Measurements from ENCODE around the gene UBE4B.

The UBE4B gene

DNA sequence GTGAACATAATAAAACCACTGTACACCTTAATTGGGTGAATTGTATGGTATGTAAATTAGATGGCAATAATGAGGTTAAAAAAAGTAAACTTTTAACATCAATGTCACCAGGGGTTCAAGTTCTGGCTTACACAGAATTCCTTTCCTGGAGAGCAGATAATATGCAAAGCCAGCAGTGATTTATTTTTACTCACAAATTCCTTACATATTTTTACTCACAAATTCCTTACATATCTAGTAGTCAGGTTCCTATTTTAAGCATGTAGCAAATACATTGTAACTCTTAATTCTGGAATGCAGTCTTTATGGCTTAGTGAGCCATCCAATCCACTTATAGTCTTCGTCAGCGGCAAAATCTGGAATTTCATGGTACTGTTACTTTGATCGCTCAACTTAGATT is 1.3 kb upstream of the UBE4B start:
- TF ChIP-seq, protein P1, sequence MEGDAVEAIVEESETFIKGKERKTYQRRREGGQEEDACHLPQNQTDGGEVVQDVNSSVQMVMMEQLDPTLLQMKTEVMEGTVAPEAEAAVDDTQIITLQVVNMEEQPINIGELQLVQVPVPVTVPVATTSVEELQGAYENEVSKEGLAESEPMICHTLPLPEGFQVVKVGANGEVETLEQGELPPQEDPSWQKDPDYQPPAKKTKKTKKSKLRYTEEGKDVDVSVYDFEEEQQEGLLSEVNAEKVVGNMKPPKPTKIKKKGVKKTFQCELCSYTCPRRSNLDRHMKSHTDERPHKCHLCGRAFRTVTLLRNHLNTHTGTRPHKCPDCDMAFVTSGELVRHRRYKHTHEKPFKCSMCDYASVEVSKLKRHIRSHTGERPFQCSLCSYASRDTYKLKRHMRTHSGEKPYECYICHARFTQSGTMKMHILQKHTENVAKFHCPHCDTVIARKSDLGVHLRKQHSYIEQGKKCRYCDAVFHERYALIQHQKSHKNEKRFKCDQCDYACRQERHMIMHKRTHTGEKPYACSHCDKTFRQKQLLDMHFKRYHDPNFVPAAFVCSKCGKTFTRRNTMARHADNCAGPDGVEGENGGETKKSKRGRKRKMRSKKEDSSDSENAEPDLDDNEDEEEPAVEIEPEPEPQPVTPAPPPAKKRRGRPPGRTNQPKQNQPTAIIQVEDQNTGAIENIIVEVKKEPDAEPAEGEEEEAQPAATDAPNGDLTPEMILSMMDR (IDR thresholded peaks at IDR 0.05; ENCODE audit: low read depth, low read length, missing control alignments) = no peak
- Histone ChIP-seq H3K27me3 (replicated peaks) (no peaks in the 10 kb centered on the region), H3K36me3 (replicated peaks) (no peaks in the 10 kb centered on the region), H3K4me3 (ENCODE audit: low read depth, low read length) (no peak overlapping the region), H3K27ac (no peak overlapping the region)
- peak; percentile 25 for DNase-seq
- in situ Hi-C loops (cut with HindIII; ENCODE audit: low pct_ligation_motif_present, low sequenced_read_pairs) = no loop called here

GRCh38 chr1:10033359-10033845 is 644 bp downstream of the UBE4B start:
- H3K4me3 ChIP-seq (ENCODE audit: low read depth, low read length) = peak overlapping the region; percentile 98
- peak; percentile 28 for DNase-seq
- in situ Hi-C loops (cut with HindIII; ENCODE audit: low pct_ligation_motif_present, low sequenced_read_pairs) = no loop called here
- H3K27ac ChIP-seq = peak overlapping the region; percentile 94
- H3K27me3 ChIP-seq (replicated peaks) = no peaks in the 10 kb centered on the region
- H3K36me3 ChIP-seq (replicated peaks) = peaks cover 10% of the 10 kb centered on the region
- TF ChIP-seq, protein P1 (IDR thresholded peaks at IDR 0.05; ENCODE audit: low read depth, low read length, missing control alignments) = no peak

DNA sequence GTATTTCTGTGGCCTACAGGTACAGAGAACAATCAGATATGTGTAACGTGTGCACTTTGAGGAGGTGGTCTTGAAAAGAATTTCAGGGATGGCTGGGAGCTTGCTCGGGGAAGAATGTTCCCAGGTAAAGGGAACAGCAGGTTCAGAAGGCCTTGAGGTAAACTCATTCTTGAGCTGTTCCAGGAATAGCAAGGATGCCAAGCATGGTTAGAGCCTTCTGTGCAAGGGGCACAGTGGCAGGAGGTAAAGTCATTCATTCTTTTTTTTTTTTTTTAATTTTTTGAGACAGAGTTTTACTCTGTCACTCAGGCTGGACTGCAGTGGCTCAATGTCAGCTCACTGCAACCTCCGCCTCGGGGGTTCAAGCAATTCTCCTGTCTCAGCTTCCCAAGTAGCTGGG is 10.0 kb downstream of the UBE4B start:
- DNase-seq = no peak
- no peak overlapping the region for H3K4me3 ChIP-seq (ENCODE audit: low read depth, low read length)
- H3K36me3 ChIP-seq (replicated peaks) = peaks cover 2% of the 10 kb centered on the region
- in situ Hi-C loops (cut with HindIII; ENCODE audit: low pct_ligation_motif_present, low sequenced_read_pairs) = no loop called here
- TF ChIP-seq, protein P1 (IDR thresholded peaks at IDR 0.05; ENCODE audit: low read depth, low read length, missing control alignments) = no peak
- H3K27me3 ChIP-seq (replicated peaks) = no peaks in the 10 kb centered on the region
- H3K27ac ChIP-seq = no peak overlapping the region

DNA sequence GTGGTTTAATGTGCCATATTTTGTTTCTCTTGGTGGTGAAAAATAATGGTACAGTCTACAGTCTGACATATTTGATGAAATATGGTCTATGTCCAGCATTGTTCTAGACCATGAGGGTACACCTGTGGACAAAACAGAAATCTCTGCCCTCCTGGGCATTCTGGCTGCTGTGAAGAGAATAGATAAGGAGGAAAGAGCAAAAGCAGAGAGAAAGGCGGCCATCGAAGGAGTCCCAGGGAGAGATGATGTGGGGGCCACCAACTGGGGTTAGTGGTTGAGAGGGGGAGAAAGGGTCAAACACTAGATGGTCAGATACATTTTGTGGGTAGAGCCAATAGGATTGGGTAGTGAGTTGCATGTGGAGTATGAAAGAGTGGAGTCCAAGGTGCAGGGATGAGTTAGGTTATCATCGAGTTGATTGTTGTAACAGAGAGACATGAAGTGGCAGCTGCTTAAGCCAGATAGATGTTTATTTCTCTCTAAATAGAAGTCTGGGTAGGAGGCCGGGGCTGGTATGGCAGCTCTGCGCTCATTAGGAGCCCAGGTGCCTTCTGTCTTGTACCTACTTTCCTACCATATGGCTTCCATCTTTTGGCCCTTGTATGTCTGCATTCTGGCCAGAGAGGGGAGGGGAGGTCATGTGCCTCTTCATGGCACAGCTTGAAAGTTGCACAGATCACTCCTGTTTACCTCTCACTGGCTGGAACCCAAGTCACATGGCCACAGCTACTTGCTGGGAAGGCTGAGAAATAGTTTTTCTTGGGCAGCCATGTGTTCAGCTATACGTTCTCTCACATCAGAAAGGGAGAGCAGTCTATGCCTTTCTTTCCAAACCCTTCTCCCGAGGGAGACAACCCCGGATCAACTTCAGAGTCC is 13.0 kb downstream of the UBE4B start:
- Histone ChIP-seq H3K4me3 (ENCODE audit: low read depth, low read length) (no peak overlapping the region), H3K27me3 (replicated peaks) (no peaks in the 10 kb centered on the region), H3K27ac (no peak overlapping the region), H3K36me3 (replicated peaks) (no peaks in the 10 kb centered on the region)
- TF ChIP-seq, protein P1 (IDR thresholded peaks at IDR 0.05; ENCODE audit: low read depth, low read length, missing control alignments) = no peak
- DNase-seq = peak; percentile 8
- in situ Hi-C loops (cut with HindIII; ENCODE audit: low pct_ligation_motif_present, low sequenced_read_pairs) = no loop called here

DNA sequence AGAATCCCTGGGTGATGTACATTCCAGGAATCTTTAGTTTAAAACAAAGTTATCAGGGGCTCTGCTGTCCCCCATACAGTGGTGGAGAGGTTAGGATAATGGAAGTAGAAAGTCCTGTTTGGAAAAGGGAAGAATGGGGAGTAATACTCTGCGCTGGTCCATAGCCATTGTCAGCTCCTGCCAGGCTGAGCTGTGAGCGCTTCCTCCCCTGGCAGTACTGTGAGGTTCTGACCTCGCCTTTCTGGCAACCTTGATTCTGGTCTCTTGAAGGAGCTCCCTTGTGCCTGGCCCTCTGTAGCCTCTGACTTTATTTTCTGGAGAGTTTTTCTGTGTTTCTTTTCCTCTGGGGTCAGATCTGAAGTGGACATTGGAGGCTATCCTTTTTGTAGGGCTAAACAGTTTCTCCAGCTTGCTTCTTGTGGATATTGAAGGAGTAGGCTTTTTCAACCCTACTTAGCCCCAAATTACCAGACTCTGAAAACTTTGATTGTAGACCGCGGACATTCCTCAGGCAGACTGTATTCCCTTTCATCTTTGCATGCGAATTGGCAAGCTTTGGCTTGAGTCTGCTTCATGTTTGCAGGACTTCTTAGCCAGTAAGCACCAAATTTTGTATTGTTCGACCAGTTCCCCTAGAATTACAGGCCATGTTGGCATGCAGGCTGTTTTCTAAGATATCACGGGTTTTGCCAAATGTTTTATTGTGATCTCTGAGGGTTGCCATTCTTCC is 13.8 kb downstream of the UBE4B start:
- no peak overlapping the region for H3K4me3 ChIP-seq (ENCODE audit: low read depth, low read length)
- in situ Hi-C loops (cut with HindIII; ENCODE audit: low pct_ligation_motif_present, low sequenced_read_pairs) = no loop called here
- no peaks in the 10 kb centered on the region for H3K27me3 ChIP-seq (replicated peaks)
- TF ChIP-seq, protein P1 (IDR thresholded peaks at IDR 0.05; ENCODE audit: low read depth, low read length, missing control alignments) = no peak
- H3K36me3 ChIP-seq (replicated peaks) = no peaks in the 10 kb centered on the region
- no peak overlapping the region for H3K27ac ChIP-seq
- DNase-seq = no peak
